GM12891 (cell line): ENCODE data around the gene YWHAH.

Experiments used
- POLR2A ChIP-seq: IDR thresholded peaks from 2 replicates; pipeline ENCODE4 v1.6.1; 2011; ENCODE audit warnings: low read depth, low read length, control low read depth
- POLR2AphosphoS5 ChIP-seq: IDR thresholded peaks from 2 replicates; pipeline ENCODE4 v1.6.1; 2011; ENCODE audit warnings: low read depth, low read length, control low read depth

GRCh38 chr22:31925056-31925455 is 19.3 kb upstream of the YWHAH start:
- TF ChIP-seq POLR2AphosphoS5 (no peak), POLR2A (no peak)
